Neural progenitor cell (in vitro differentiated cells): ENCODE results near the gene SLC35F4.

Experiments
- CTCF ChIP-seq: fragments of 200-600 bp; sonication (generic); IDR thresholded peaks from 2 replicates; pipeline ENCODE4 v1.5.1; 2017; ENCODE audit warnings: antibody characterized with exemption, mild to moderate bottlenecking
- EZH2 ChIP-seq: fragments of 200-600 bp; sonication (generic); IDR thresholded peaks from 2 replicates; pipeline ENCODE4 v1.6.1; 2017; ENCODE audit warnings: antibody characterized with exemption, mild to moderate bottlenecking, moderate library complexity
- EZH2phosphoT487 ChIP-seq: fragments of 200-600 bp; sonication (generic); IDR thresholded peaks from 2 replicates; pipeline ENCODE4 v1.6.1; 2017; ENCODE audit warnings: antibody characterized with exemption

- TF ChIP-seq CTCF (no peak), EZH2phosphoT487 (no peak), EZH2 (no peak)
Measured at GRCh38 chr14:57736391-57736790, 129.5 kb downstream of the SLC35F4 start.
